Measurements from ENCODE around the gene PABPN1L. TPM values are rescaled to one million over a fixed set of nuclear protein-coding genes. Genes with fewer than 3 reads are reported as not detected.
A peak's percentile ranks its signal among the peaks of the same experiment; 100 is the strongest.

PABPN1L gene
- total RNA-seq, 1 experiment from 2014 or later = 0.57 TPM

- CTCF ChIA-PET = no interaction called here
- Histone ChIP-seq H3K79me2 (ENCODE audit: insufficient read depth, low read length) (peaks cover 29% of the 10 kb centered on the region), H3K27ac (ENCODE audit: low read depth, low read length) (peak overlapping the region; percentile 39; the same call in 1 of the 2 replicates), H2AFZ (ENCODE audit: low read depth, low read length, poor library complexity, severe bottlenecking) (no peak overlapping the region), H3K36me3 (ENCODE audit: control insufficient read depth in 1 of 2, insufficient read depth in 2 of 2, low read length in 2 of 2) (peaks cover 21% of the 10 kb centered on the region in 2 experiments; a peak in 3 of 4 replicates), H3K4me1 (ENCODE audit: control insufficient read depth in 1 of 2, insufficient read depth in 2 of 2, low read length in 2 of 2) (peaks cover 19 to 26% of the 10 kb centered on the region in 2 experiments), H3K4me2 (ENCODE audit: low read length) (peak overlapping the region; percentile 93), H3K9me2 (ENCODE audit: insufficient read depth) (no peaks in the 10 kb centered on the region), H3K9ac (ENCODE audit: low read length) (peak overlapping the region; percentile 58), H3K9me3 (ENCODE audit: control insufficient read depth in 1 of 2, insufficient read depth in 1 of 2, low read depth in 1 of 2, low read length in 2 of 2) (no peaks in the 10 kb centered on the region), H3K27me3 (ENCODE audit: insufficient read depth, low read length) (no peaks in the 10 kb centered on the region), H4K20me1 (ENCODE audit: insufficient read depth) (no peaks in the 10 kb centered on the region), H3K4me3 (replicated peaks in 1 of 2; ENCODE audit: low read depth in 1 of 2, low read length in 2 of 2) (peak overlapping the region; percentile 64 to 100)
- ATAC-seq (no peak), DNase-seq (ENCODE audit: low read depth, low spot score) (no peak)
- RAD21 ChIA-PET (ENCODE audit: low non-redundant PET in 1 of 2, low total read pairs in 2 of 2, uncharacterized antibody in 2 of 2, unreplicated experiment in 2 of 2) = no interaction called here
- POLR2A ChIA-PET = no interaction called here
- no TSS peak for BruUV-seq (replicated peaks)
- intact Hi-C loops (cut with micrococcal nuclease) = loop anchor here (2.0 kb wide), 1 partner anchor 361 kb away; the partner anchor contains the start of gene ZNF778
- no peak for TF ChIP-seq CEBPB (IDR thresholded peaks at IDR 0.05; ENCODE audit: low read depth)
Measured at GRCh38 chr16:88855736-88856121, 10.7 kb downstream of the PABPN1L start.

GRCh38 chr16:88855176-88855575 lies 11.3 kb downstream of the PABPN1L start:
- H3K4me2 ChIP-seq (ENCODE audit: low read length) = peak overlapping the region; percentile 22; the same call in 1 of the 2 replicates
- no peaks in the 10 kb centered on the region for H3K9me2 ChIP-seq (ENCODE audit: insufficient read depth)
- ATAC-seq (no peak), DNase-seq (ENCODE audit: low read depth, low spot score) (no peak)
- intact Hi-C loops (cut with micrococcal nuclease) = no loop called here
- CTCF ChIA-PET = no interaction called here
- TSS peak; percentile 30 for BruUV-seq (replicated peaks)
- H2AFZ ChIP-seq (ENCODE audit: low read depth, low read length, poor library complexity, severe bottlenecking) = no peak overlapping the region
- peaks cover 29% of the 10 kb centered on the region for H3K79me2 ChIP-seq (ENCODE audit: insufficient read depth, low read length)
- no peaks in the 10 kb centered on the region for H3K27me3 ChIP-seq (ENCODE audit: insufficient read depth, low read length)
- H3K27ac ChIP-seq (ENCODE audit: low read depth, low read length) = no peak overlapping the region
- no peak overlapping the region for H3K4me3 ChIP-seq (replicated peaks in 1 of 2; ENCODE audit: low read depth in 1 of 2, low read length in 2 of 2)
- peaks cover 15 to 16% of the 10 kb centered on the region in 2 experiments; a peak in 3 of 4 replicates for H3K36me3 ChIP-seq (ENCODE audit: control insufficient read depth in 1 of 2, insufficient read depth in 2 of 2, low read length in 2 of 2)
- no peaks in the 10 kb centered on the region for H4K20me1 ChIP-seq (ENCODE audit: insufficient read depth)
- H3K9me3 ChIP-seq (ENCODE audit: control insufficient read depth in 1 of 2, insufficient read depth in 1 of 2, low read depth in 1 of 2, low read length in 2 of 2) = no peaks in the 10 kb centered on the region
- H3K9ac ChIP-seq (ENCODE audit: low read length) = no peak overlapping the region
- POLR2A ChIA-PET = no interaction called here
- peaks cover 19 to 26% of the 10 kb centered on the region in 2 experiments for H3K4me1 ChIP-seq (ENCODE audit: control insufficient read depth in 1 of 2, insufficient read depth in 2 of 2, low read length in 2 of 2)
- TF ChIP-seq RAD21 (IDR thresholded peaks at IDR 0.05; ENCODE audit: low read depth) (no peak), EGR1 (IDR thresholded peaks at IDR 0.05; ENCODE audit: low read depth) (no peak), EZH2phosphoT487 (IDR thresholded peaks at IDR 0.05; ENCODE audit: borderline replicate concordance) (no peak), POLR2AphosphoS5 (IDR thresholded peaks at IDR 0.05; ENCODE audit: low read depth, low read length) (no peak), ZNF274 (IDR thresholded peaks at IDR 0.05; ENCODE audit: low read depth, low read length) (no peak), SRF (IDR thresholded peaks at IDR 0.05; ENCODE audit: low read depth) (no peak), JUND (IDR thresholded peaks at IDR 0.05) (no peak)
- RAD21 ChIA-PET (ENCODE audit: low non-redundant PET in 1 of 2, low total read pairs in 2 of 2, uncharacterized antibody in 2 of 2, unreplicated experiment in 2 of 2) = interaction anchor here in 1 of 2 experiments (0.7 kb wide), 1 partner anchor 313 kb away, joined by 4 read pairs; no protein-coding TSS in a partner anchor

Data from HCT116 (cell line).